ENCODE measurements around the gene ANKDD1A.

ANKDD1A gene

GRCh38 chr15:64950888-64951287, 39.2 kb downstream of the ANKDD1A start:
- intact Hi-C loops (cut with DNase I), result no loop called here
- DNase-seq, result no peak

GRCh38 chr15:64951777-64952418, 40.2 kb downstream of the ANKDD1A start:
- intact Hi-C loops (cut with DNase I), result no loop called here
- no peak for DNase-seq

GRCh38 chr15:64954395-64954794, 42.7 kb downstream of the ANKDD1A start:
- no peak for DNase-seq
- intact Hi-C loops (cut with DNase I), result no loop called here

- intact Hi-C loops (cut with DNase I), result no loop called here
- no peak for DNase-seq
These were observed 47.4 kb downstream of the ANKDD1A start for GRCh38 chr15:64959128-64959527.

GRCh38 chr15:64960153-64960552, 48.5 kb downstream of the ANKDD1A start:
- intact Hi-C loops (cut with DNase I), result no loop called here
- no peak for DNase-seq

- intact Hi-C loops (cut with DNase I), result no loop called here
- no peak for DNase-seq
These were observed 49.3 kb downstream of the ANKDD1A start for GRCh38 chr15:64961013-64961412.

- no peak for DNase-seq
- intact Hi-C loops (cut with DNase I), result no loop called here
These were observed 57.7 kb downstream of the ANKDD1A start for GRCh38 chr15:64969401-64969800.

- DNase-seq, result no peak
- intact Hi-C loops (cut with DNase I), result no loop called here
These were observed 59.0 kb downstream of the ANKDD1A start for GRCh38 chr15:64970698-64971097.

- intact Hi-C loops (cut with DNase I), result no loop called here
These were observed 63.7 kb downstream of the ANKDD1A start for GRCh38 chr15:64975390-64975789.

GRCh38 chr15:64979252-64979710, 67.6 kb downstream of the ANKDD1A start:
- DNase-seq, result peak in 2 of 10 donors; percentile 43 to 86

More at GRCh38 chr15:64975390-64975789, 63.7 kb downstream of the ANKDD1A start:
- DNase-seq, result no peak

GRCh38 chr15:64981812-64982431, 70.2 kb downstream of the ANKDD1A start:
- intact Hi-C loops (cut with DNase I), result no loop called here
- DNase-seq, result no peak

More at GRCh38 chr15:64979252-64979710, 67.6 kb downstream of the ANKDD1A start:
- intact Hi-C loops (cut with DNase I), result no loop called here

GRCh38 chr15:64982472-64982871, 70.8 kb downstream of the ANKDD1A start:
- intact Hi-C loops (cut with DNase I), result no loop called here
- DNase-seq, result no peak

GRCh38 chr15:64985366-64986033, 73.8 kb downstream of the ANKDD1A start:
- DNase-seq, result no peak
- intact Hi-C loops (cut with DNase I), result loop anchor here (5.0 kb wide), 1 partner anchor 42 kb away; the partner anchor contains the start of gene MTFMT

GRCh38 chr15:64987136-64987535, 75.4 kb downstream of the ANKDD1A start:
- no peak for DNase-seq
- intact Hi-C loops (cut with DNase I), result loop anchor here (5.0 kb wide), 1 partner anchor 40 kb away; the partner anchor contains the start of gene MTFMT

- intact Hi-C loops (cut with DNase I), result loop anchor here (5.0 kb wide), 1 partner anchor 38 kb away; the partner anchor contains the start of gene MTFMT
- DNase-seq, result peak; percentile 85 to 99 (median 90)
These were observed 77.9 kb downstream of the ANKDD1A start, which contains the start of gene SPG21 for GRCh38 chr15:64989416-64990167. Gene SPG21, minus strand, starts transcription at chr15:64989914. Its CDS starts 6,345 bp downstream, at chr15:64983569.

- DNase-seq, result no peak
- intact Hi-C loops (cut with DNase I), result no loop called here
These were observed 78.4 kb downstream of the ANKDD1A start for GRCh38 chr15:64990168-64990470.

- intact Hi-C loops (cut with DNase I), result no loop called here
- no peak for DNase-seq
These were observed 79.9 kb downstream of the ANKDD1A start for GRCh38 chr15:64991536-64992135.

- intact Hi-C loops (cut with DNase I), result no loop called here
- DNase-seq, result no peak
These were observed 81.6 kb downstream of the ANKDD1A start for GRCh38 chr15:64993290-64993689.

GRCh38 chr15:64997066-64997465, 85.4 kb downstream of the ANKDD1A start:
- intact Hi-C loops (cut with DNase I), result no loop called here
- DNase-seq, result no peak

- DNase-seq, result no peak
- intact Hi-C loops (cut with DNase I), result no loop called here
These were observed 86.2 kb downstream of the ANKDD1A start for GRCh38 chr15:64997745-64998375.
